Stimulated activated CD4-positive, alpha-beta T cell treated with anti-CD3 and anti-CD28 coated beads, Interleukin-4, amount 100 ng/mL, for 4 hours (primary cell): ENCODE measurements around the gene PRKAR2B.
"Not testable (repeated sequence)": the region's sequence is repeated elsewhere in the genome, so short reads cannot be mapped to it uniquely, and the experiment has no call there.

Source experiments
- DNase-seq, 2 experiments: peaks; one replicate each; pipeline ENCODE4 v3.0.0-alpha.2; 2020

Gene PRKAR2B

DNA sequence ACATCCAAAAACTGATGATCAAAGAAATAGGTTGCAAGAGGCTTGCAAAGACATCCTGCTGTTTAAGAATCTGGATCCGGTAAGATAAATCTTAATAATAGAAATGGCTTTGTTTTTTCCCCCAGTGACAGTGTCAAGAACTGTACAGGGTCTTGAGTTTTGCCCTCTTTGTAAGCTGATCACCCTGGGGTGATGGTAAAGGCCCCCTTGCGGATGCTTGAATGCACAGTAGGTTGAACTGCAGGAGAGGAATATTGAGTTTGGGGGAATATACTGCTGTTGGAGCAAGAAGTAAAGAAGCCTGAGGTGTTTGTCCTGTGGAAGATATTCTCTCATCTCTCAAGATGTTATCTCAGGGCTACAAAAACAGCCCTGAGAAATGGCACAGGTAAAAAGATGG is 83.7 kb downstream of the PRKAR2B start:
- DNase-seq, result no peak

DNA sequence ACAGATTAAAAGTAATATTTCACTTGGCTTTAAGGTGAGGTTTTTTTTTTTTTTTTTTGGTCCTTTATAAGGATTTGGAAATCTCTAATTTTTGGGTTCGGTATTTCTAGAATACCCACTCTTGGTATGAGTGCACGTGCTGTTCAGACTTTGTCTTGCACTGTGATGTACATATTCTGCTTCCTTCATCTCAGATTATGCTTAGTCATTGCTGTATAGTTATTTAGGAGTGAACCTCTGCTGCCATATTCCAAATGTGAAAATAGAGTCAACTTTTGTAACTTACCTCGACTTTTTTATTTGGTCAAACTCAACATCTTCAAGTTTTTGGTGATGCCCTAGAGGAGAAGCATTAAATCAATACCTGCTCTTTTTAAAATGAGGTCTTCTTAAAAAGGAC is 84.2 kb downstream of the PRKAR2B start:
- no peak for DNase-seq

DNA sequence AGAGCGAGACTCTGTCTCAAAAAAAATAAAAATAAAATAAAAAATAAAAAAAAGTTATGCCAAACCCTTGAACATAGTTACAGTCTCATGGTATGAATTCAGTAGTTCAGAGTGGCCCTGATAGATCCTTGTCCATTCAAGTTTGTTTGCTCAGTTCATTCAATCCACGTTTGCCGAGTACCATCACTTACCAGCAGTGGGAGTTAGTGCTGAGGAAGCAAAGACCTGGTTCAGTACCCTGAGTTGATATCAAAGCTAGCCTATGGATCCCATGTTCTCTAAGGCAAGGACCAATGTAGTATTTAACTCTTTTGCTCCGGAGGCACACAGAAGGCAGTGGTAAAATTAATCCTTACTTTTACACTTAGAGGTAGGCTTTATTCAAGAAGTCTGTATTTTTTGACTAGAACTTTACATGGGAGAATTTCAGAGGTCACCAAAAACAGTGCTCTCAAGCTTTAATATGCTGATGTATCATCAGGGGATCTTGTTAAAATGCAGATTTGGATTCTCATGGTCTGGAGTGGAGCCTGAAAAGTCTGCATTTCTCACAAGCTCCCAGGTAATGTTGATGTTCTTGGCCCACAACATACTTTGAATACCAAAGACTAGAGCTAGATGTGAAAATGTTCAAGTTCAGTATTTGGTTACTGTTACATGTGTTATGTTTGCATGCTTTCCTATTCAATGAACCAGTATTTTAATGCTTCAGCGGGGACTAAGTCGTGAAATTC is 86.1 kb downstream of the PRKAR2B start:
- DNase-seq, result no peak

DNA sequence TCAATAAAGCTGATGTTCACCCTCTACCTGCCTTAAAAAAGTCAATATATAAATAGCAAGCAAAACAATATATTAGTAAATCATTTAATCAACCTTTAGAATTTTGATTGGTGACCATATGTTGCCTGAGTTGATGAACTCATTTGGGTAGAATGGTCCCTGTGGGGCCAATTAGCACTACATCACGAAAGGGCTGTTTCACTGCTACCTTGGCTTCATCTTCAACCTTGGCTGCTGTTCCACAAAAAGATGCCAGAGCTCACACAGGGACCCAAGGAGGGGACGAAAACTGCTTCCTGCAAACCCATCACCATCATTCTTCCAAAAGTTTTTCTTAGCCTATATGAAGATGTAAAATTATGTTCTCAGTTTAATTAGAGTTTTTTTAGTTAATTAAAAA is 88.9 kb downstream of the PRKAR2B start:
- no peak for DNase-seq

DNA sequence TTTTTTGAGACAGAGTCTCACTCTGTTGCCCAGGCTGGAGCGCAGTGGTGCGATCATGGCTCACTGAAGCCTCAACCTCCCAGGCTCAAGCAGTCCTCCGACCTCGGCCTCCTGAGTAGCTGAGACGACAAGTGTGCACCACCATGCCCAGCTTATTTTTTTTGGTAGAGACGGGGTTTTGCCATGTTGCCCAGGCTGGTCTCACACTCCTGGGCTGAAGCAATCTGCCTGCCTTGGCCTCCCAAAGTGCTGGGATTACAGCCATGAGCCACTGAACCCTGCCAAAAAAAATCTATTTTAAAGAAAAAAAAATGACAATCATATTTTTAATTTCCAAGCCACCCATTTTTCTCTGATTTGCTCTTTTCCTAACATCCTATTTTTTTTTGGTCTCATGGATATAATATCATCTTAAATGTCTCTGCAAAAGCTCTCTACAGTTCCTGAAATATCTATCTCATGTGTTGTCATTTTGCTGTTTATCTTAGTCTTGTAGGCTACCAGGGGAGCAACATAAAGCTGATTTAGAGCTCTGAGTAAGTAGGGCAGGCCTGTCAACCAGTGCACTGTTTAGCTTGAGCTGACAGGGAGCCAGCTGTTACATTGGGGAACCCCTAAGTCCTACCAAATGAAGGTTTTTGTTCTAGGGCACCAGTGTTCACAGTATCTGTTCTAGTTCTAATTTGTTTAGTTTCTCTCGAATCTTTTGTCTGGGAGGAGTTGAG is 94.4 kb downstream of the PRKAR2B start:
- DNase-seq, result no peak

DNA sequence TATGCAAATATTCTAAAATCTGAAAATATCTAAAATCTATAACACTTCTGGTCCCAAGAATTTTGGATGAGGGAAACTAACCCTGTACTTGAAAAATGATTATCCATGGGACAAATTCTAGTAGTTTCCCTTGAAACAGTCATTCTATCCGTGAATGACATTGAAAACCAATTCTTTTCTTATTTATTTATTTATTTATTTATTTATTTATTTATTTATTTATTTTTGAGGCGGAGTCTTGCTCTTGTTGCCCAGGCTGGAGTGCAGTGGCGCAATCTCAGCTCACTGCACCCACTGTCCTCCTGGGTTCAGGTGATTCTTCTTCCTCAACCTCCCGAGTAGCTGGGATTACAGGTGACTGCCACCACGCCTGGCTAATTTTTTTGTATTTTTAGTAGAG is 99.4 kb downstream of the PRKAR2B start:
- DNase-seq, result not testable (repeated sequence)

DNA sequence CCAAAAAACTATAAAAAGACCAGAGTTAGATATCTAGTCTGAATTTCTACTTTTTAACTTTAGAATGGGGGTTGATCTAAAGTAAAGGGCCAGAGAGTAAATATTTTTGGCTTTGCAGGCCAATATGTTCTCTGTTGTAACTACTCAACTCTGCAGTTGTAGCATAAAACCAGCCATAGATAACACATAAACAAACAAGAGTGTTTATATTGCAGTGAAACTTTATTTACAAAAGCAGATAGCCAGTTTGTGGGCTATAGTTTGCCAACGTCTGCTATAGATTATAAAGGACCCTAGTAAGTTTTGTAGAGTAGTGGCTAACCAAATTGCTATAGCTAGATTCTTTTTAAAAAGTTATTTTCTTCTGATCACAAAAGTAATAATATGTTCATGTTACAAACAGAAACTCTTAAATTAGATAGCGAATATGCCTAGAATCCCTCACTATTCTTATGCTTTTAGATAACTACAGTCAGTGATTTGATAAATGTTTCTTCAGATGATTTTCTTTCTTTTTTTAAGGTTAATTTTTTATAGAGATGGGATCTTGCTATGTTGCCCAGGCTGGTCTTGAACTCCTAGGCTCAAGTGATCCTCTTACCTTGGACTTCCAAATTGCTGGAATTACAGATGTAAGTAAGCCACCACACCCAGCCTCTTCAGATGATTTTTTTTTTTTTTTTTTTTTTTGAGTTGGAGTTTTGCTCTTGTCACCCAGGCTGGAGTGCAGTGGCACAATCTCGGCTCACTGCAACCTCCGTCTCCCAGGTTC is 100.7 kb downstream of the PRKAR2B start:
- DNase-seq, result no peak

DNA sequence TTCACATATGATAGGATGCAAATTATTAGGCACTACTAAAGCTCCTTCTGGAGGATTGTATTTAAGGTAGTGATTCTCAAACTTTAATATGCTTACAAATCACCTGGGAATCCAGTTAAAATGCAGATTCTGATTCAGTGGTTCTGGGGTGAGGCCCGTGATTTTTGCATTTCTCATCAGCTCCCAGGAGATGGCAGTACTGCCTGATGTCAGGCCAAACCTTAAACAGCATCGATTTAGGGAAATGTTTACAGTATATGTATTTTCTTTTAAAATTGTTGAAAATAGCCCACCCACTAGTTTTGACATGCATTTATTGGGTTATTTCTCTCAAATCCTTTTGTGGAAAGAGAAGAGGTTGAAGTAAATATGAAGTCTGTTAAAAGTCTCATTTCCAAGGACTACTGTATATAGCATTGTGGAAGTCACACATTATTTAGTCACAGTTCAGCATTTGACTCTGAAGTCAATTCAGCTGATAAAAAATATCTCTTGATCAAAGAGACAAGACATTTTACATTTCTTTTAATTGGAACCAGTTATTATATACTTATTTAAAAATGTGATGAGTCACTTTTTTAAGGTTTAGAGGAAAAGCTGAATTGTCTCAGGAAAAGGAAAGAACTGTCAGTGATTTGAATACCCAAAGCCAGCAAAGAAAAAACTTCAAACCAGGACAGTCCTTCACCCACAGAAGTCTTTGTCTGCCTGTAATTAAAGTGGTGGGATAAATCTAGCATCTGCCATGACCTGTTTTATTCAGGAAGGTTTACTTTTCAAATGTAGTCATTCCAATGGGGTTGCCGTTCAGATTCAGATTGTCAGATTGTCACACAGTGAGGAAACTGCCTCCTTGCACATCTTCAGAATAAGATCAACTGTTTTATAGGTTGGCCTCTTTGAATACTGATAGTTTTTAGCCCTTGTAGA is 103.2 kb downstream of the PRKAR2B start:
- no peak for DNase-seq

DNA sequence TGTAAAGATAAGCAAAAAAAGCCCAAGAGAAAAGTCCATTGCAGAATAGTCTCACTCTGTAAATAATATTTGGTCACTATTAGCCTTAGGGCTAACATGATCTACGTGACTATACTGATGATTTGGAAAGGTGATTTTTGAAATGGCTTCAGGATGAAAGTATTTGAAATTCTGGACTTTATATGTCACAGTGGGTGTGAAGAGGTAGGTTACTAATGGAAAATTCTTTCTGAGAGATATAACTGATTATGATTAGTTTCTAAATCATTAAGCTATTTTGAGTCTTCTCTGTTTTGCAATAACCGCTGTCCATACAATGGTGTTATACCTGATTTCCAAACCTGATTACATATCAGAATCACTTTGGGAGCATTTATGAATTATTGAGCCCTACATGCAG is 104.2 kb downstream of the PRKAR2B start:
- DNase-seq, result no peak

DNA sequence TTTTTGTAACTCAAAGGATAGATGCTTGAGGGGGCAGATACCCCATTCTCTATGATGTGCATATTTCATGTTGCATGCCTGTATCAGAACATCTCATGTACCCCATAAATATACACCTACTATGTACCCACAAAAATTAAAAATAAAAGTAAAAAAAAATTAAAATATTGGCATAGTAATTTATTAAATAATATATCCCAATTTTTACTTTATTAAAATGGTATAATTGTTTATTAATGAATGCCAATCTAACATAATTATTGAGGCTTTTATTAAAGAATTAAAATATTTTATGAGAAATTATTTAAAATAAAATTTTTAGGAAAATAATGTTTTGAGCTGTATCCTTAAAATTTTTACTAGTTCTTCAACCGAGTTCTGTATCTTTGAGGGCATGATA is 105.4 kb downstream of the PRKAR2B start:
- DNase-seq, result no peak

DNA sequence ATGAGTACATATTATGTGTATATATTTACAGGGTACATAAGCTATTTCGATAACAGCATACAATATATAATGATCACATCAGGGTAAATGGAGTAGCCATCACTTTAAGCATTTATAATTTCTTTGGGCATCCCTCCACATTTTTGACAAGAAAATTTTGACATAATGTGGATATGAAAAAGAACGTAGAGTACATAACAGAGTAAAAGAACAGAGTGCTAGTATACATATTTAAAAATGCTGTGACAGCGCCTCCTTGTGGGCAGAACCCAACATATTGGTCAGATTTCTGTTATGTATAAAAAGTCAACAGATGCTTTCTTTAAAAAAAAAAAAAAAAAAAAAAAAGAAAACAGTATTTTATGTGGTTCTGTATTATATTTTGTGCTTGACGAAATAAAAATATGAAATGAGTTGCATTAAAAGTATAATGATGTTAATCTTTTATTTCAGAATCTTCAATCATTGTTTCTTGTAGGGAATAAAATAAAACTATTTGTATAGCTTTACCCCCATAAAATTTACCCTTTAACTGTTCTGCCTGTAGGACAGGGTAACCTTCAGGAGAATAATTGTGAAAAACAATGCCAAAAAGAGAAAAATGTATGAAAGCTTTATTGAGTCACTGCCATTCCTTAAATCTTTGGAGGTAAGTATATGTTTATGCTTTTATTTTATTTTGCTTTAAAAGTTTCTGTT is 106.0 kb downstream of the PRKAR2B start:
- DNase-seq, result peak; percentile 59 to 66

DNA sequence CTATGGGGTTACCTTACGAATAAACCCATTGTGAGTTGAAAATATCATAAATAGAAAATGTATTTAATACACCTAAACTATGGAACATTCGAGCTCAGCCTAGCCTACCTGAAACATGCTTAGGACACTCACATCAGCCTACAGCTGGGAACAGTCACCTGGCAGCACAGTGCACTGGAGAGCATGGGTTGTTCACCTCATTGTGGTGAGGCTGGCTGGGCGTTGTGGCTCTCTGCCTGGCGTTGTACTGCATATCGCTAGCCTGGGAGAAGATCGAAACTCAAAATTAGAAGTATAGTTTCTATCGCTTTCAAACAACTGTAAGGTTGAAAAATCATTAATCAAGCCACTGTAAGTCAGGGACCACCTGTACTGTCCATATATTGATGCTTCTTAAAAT is 107.0 kb downstream of the PRKAR2B start:
- no peak for DNase-seq

DNA sequence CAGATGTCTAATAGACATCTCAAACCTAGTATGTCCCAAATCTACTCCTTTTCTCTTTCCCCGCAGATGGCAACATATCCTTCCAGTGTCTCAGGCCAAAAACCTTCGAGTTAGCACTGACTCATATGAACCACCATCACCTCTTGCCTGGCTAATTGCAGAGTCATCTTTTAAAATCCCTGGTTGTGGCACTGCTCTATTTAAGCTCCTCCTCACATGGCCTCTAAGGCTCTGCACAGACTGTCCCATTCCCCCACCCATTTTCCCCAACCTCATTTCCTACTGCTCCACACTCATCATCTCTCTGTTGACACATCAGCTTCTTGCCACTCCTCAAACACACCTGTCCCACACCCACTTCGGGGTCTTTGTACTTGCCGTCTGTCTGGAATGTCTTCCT is 107.5 kb downstream of the PRKAR2B start:
- DNase-seq, result no peak

DNA sequence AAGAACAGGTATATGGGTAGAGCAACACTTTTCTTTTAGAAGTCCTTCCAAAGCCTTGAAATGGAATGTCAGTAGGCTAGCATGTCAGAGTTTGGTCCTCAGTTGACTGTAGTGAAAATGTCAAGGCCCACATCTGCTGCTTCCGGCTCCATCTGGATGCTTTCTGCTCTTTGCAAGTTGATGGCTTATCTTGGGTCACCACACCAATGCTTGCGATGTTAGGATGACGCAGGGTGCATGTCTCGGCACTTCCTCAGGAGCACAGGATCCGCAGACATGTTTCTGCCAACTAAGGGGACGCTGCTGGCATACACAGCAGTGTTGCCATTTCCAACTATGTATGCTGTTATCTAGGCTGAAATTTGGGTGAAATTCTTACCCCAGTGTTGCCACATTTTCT is 110.3 kb downstream of the PRKAR2B start:
- DNase-seq, result no peak

DNA sequence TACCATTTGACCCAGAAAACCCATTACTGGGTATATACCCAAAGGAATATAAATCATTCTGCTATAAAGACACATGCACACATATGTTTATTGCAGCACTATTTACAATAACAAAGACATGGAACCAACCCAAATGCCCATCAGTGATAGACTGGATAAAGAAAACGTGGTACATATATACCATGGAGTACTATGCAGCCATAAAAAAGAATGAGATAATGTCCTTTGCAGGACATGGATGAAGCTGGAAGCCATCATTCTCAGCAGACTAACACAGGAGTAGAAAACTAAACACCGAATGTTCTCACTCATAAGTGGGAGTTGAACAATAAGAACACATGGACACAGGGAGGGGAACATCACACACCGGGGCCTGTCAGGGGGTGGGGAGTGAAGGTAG is 111.2 kb downstream of the PRKAR2B start:
- DNase-seq, result not testable (repeated sequence)

DNA sequence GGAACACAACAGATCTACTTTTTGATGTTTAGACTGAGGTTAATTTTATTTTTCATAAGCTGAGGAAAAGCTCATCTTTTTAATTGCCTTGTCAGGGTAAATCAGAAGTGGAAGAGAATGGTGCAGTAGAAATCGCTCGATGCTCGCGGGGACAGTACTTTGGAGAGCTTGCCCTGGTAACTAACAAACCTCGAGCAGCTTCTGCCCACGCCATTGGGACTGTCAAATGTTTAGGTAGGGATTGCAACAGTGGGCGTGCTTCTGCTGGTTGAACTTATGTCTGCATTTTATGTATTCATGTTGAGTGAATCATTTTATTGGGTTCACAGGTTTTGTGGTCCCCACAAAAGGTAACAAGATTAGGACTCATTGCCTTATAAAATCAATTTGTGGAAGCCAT is 112.6 kb downstream of the PRKAR2B start:
- DNase-seq, result no peak

DNA sequence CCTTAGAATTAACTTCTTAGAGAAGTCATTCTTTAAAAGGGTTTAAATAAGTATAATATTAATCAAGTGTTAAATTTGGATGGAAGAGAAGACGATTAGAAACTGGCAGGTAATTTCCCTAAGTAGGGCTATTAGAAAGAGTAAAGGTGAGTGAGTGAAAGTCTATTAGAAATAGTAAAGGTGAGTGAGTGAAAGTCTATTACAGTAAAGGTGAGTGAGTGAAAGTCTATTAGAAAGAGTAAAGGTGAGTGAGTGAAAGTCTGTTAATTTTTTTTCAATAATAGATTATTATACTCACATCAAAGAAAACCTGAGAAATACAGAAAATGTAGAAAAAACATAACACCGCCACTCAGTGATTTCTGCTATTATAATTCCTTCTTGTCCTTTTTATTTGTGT is 113.5 kb downstream of the PRKAR2B start:
- DNase-seq, result no peak

DNA sequence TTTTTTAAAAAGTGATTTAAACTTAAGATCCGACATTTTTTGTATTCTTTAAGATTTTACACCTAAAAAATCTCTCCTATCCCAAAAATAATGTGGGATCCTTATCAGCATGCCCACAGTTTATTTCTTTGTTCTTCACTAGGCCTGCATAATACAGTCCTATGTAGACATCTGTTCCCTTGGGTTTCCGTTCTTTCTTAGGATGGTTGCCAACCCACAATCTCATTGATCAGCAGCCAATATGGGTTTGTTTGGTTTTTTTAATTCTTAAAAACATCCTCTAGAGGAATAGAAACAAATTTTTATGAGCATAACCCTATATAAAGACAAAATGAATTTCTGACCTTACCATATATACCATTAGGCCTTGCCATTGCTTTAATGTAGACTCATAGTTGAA is 115.9 kb downstream of the PRKAR2B start:
- DNase-seq, result no peak

DNA sequence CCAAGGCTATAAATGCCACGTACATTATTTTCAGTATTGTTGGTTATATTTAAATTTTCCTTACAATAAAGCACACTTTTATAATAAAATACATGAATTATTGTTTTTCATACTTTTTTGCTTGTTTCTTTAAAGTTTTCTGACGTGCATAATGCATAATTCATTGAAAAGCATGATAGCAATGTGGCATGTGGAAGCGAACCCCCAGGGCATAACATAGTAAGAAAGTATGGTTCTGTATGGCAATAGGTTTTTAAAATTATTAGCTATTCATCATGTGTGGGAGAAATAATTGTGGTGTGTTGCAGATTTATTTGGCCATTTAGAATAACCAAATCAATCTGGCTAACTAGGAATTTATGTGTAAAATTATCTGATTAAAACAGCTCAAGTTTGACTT is 116.9 kb downstream of the PRKAR2B start:
- DNase-seq, result no peak

DNA sequence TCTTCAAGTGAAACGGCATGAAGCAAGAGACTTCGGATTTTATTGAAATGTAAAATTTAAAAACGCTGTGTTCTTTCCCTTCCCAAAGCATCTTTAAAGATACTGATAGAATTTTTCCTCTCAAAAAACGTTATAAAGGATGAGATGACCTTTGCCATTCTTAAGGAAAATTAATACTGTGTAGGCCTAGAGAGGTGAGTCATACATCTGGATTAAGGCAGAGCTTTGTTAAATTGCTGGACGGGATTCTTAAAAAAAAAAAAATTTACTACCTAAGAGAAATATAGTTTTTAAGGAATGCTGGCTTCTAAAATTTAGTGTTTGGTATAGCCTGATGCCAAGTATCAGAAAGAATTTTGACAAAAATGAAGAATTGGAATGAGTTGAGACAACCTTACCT is 118.0 kb downstream of the PRKAR2B start:
- no peak for DNase-seq

DNA sequence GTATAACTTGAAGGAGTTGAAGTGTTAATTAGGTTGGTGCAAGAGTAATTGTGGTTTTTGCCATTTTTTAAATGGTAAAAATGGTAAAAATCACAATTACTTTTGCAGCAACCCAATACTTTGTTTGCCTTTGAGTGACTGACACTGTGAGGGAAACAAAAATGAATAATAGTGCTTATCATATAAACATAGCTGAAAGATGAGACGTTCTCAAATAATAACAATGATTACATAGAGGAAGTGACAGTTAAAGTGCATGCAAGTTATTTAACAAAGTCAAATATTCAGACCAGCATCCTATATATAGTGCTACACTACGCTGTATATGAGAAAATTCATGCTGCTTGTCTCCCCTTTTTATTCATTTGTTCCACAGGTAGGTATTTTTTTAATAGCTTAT is 119.6 kb downstream of the PRKAR2B start:
- DNase-seq, result no peak

DNA sequence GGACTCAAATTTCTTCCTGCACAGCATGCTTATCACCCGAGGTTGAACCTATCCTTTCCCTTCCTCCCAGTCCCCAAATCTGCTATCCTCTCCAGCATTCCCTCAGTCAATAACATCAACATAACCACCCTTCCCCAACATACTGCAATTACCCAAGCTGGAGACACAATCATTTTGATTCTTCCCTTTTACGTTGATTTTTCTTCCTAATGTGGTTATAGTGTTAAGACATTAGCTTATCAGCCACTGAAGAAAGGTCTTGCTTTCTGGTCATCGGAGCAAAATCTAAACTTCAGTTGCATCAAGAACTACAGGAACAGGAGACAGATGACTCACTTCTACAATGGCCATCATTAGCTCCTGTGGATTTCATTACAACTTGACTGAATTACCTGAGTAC is 120.8 kb downstream of the PRKAR2B start:
- no peak for DNase-seq
